ENCODE results near the gene KISS1R. TPM values are rescaled to one million over a fixed set of nuclear protein-coding genes. Genes with fewer than 3 reads are reported as not detected.

Gene KISS1R
- total RNA-seq, 2 donors from 2014 or later: not detected

GRCh38 chr19:892243-892893, 24.8 kb upstream of the KISS1R start:
- Histone ChIP-seq H3K27ac (peak overlapping the region; percentile 92 to 94), H3K27me3 (replicated peaks; ENCODE audit: insufficient read depth) (no peaks in the 10 kb centered on the region), H3K4me1 (replicated peaks) (no peaks in the 10 kb centered on the region), H3K36me3 (no peaks in the 10 kb centered on the region), H3K9me3 (no peaks in the 10 kb centered on the region), H3K4me3 (peak overlapping the region; percentile 92 to 97)
- DNase-seq (ENCODE audit: low spot score): no peak
- 3% methylated on average over 24 of the region's 27 CpGs for WGBS
- TF ChIP-seq POLR2AphosphoS5 (IDR thresholded peaks at IDR 0.05): no peak
- no peak for TF ChIP-seq CTCF (IDR thresholded peaks at IDR 0.05)
- TF ChIP-seq POLR2A (IDR thresholded peaks at IDR 0.05): no peak
- intact Hi-C loops (cut with DNase I): no loop called here

GRCh38 chr19:892894-893689, 24.0 kb upstream of the KISS1R start, which contains the start of the genes MED16 and RNU6-9:
Gene MED16, minus strand, starts transcription at chr19:893187. Its CDS starts 2,056 bp downstream, at chr19:891131.
Gene RNU6-9, plus strand, starts transcription at chr19:893484.
- H3K36me3 ChIP-seq: no peaks in the 10 kb centered on the region
- H3K9me3 ChIP-seq: no peaks in the 10 kb centered on the region
- no peaks in the 10 kb centered on the region for H3K27me3 ChIP-seq (replicated peaks; ENCODE audit: insufficient read depth)
- TF ChIP-seq CTCF (IDR thresholded peaks at IDR 0.05) (no peak), POLR2A (IDR thresholded peaks at IDR 0.05) (peak; percentile 90), POLR2AphosphoS5 (IDR thresholded peaks at IDR 0.05) (peak; percentile 94)
- intact Hi-C loops (cut with DNase I): no loop called here
- peak within 1 kb of the TSS; percentile 92 to 97 for H3K4me3 ChIP-seq
- H3K27ac ChIP-seq: peak within 1 kb of the TSS; percentile 92 to 94
- peak; percentile 93 for DNase-seq (ENCODE audit: low spot score)
- H3K4me1 ChIP-seq (replicated peaks): no peaks in the 10 kb centered on the region
- WGBS: 2% methylated on average over 55 of the region's 69 CpGs

DNA sequence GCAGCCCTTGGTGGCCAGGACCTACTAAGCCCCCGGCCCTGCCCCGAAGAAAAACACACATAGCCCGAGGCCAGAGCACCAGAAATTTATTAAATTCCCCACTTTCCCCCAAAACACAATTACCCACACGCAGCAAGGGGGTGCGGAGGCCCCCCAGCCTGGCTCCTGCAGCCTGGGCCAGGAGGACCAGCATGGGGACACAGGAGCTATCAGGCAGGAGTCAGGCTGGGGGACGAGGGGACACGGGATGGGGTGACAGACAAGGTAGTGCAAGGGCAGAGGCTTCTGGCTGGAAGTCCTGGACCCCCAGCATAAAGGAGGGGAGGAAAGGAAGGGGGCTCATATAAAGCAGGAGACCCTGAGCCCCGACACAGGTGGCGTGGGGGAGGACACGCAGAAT, 20.7 kb upstream of the KISS1R start:
- DNase-seq (ENCODE audit: low spot score): no peak
- Histone ChIP-seq H3K9me3 (no peaks in the 10 kb centered on the region), H3K4me1 (replicated peaks) (no peaks in the 10 kb centered on the region), H3K36me3 (peaks cover 0 to 6% of the 10 kb centered on the region in 2 donors), H3K27ac (no peak overlapping the region), H3K4me3 (no peak overlapping the region), H3K27me3 (replicated peaks; ENCODE audit: insufficient read depth) (no peaks in the 10 kb centered on the region)
- intact Hi-C loops (cut with DNase I): no loop called here
- 97% methylated on average over 10 of the region's 10 CpGs for WGBS
- TF ChIP-seq POLR2A (IDR thresholded peaks at IDR 0.05): no peak
- no peak for TF ChIP-seq POLR2AphosphoS5 (IDR thresholded peaks at IDR 0.05)
- no peak for TF ChIP-seq CTCF (IDR thresholded peaks at IDR 0.05)

DNA sequence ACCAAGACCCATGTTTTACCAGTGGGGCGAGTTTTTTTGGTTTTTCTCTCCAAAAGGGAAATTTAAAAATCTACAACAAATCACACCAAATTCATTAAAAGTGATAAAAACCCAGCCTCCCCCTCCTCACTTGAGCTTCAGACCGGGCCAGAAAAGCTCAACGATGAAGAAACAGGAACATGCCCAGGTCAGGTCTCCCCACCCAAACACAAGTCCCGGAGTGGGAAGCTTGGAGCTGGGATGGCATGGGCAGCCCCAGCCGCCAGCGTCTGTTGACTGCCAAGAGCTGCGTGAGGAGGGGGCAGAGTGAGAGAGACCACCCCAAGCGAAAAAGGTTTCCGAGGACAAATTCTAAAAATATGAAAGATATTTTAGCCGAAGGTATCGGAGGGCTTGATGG, 20.1 kb upstream of the KISS1R start:
- Histone ChIP-seq H3K9me3 (no peaks in the 10 kb centered on the region), H3K4me1 (replicated peaks) (no peaks in the 10 kb centered on the region), H3K27me3 (replicated peaks; ENCODE audit: insufficient read depth) (no peaks in the 10 kb centered on the region), H3K4me3 (no peak overlapping the region), H3K27ac (no peak overlapping the region), H3K36me3 (peaks cover 0 to 6% of the 10 kb centered on the region in 2 donors)
- TF ChIP-seq POLR2A (IDR thresholded peaks at IDR 0.05): no peak
- TF ChIP-seq POLR2AphosphoS5 (IDR thresholded peaks at IDR 0.05): no peak
- TF ChIP-seq CTCF (IDR thresholded peaks at IDR 0.05): no peak
- WGBS: 87% methylated on average over 11 of the region's 11 CpGs
- no peak for DNase-seq (ENCODE audit: low spot score)
- intact Hi-C loops (cut with DNase I): no loop called here
